ENCODE results near the gene KREMEN1.

DNA sequence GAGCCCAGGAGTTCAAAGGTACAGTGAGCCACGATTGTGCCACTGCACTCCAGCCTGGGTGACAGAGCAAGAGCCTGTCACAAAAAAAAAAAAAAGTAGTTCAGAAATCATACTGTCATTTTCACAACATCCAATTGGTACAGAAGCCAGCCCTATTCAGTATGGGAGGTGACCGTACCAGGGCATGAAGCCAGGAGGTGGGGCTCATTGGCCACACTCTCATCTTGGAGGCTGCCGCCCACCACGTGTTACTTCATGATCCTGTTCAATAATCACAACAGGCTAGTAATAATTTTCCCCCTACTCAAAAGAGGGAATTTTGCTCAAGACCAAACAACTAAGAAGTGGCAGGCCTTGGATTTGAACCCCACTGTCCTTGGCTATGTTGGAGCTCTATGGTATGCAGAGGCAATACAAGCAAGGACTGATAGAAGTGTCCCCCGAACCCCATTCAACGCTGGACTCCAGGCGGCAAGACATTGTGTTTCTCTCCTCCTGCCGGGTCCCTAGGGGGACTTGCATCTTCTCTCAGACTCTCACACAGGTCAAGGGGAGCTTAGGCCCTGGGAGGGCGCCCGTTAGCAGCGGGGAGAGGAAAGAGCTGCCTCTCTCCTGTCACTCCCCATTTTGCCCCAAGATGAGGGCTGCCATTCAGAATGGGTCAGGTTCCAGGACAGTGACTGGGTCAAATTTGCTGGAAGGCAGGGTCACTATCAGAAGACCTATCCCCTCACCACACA is 92.7 kb downstream of the KREMEN1 start:
- TF ChIP-seq POLR2A (IDR thresholded peaks at IDR 0.05): no peak
- TF ChIP-seq, protein P1, sequence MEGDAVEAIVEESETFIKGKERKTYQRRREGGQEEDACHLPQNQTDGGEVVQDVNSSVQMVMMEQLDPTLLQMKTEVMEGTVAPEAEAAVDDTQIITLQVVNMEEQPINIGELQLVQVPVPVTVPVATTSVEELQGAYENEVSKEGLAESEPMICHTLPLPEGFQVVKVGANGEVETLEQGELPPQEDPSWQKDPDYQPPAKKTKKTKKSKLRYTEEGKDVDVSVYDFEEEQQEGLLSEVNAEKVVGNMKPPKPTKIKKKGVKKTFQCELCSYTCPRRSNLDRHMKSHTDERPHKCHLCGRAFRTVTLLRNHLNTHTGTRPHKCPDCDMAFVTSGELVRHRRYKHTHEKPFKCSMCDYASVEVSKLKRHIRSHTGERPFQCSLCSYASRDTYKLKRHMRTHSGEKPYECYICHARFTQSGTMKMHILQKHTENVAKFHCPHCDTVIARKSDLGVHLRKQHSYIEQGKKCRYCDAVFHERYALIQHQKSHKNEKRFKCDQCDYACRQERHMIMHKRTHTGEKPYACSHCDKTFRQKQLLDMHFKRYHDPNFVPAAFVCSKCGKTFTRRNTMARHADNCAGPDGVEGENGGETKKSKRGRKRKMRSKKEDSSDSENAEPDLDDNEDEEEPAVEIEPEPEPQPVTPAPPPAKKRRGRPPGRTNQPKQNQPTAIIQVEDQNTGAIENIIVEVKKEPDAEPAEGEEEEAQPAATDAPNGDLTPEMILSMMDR (IDR thresholded peaks at IDR 0.05): no peak
